ENCODE measurements around the gene KCNK10.

Gene KCNK10

GRCh38 chr14:88241810-88242209 lies 81.3 kb downstream of the KCNK10 start:
- DNase-seq (ENCODE audit: low read depth) = no peak
- H3K4me3 ChIP-seq (ENCODE audit: low read length) = no peak overlapping the region
- TF ChIP-seq CTCF (IDR thresholded peaks at IDR 0.05; ENCODE audit: insufficient read depth, low read depth, low read length, missing control alignments) = no peak

GRCh38 chr14:88234442-88234841 lies 88.6 kb downstream of the KCNK10 start:
- DNase-seq (ENCODE audit: low read depth) = no peak
- no peak overlapping the region for H3K4me3 ChIP-seq (ENCODE audit: low read length)
- TF ChIP-seq CTCF (IDR thresholded peaks at IDR 0.05; ENCODE audit: insufficient read depth, low read depth, low read length, missing control alignments) = no peak

- no peak overlapping the region for H3K4me3 ChIP-seq (ENCODE audit: low read length)
- DNase-seq (ENCODE audit: low read depth) = peak; percentile 16
These were observed 89.2 kb downstream of the KCNK10 start for GRCh38 chr14:88233915-88234314.

GRCh38 chr14:88232771-88233170 lies 90.3 kb downstream of the KCNK10 start:
- DNase-seq (ENCODE audit: low read depth) = no peak
- H3K4me3 ChIP-seq (ENCODE audit: low read length) = no peak overlapping the region
- no peak for TF ChIP-seq CTCF (IDR thresholded peaks at IDR 0.05; ENCODE audit: insufficient read depth, low read depth, low read length, missing control alignments)

More at GRCh38 chr14:88233915-88234314, 89.2 kb downstream of the KCNK10 start:
- TF ChIP-seq CTCF (IDR thresholded peaks at IDR 0.05; ENCODE audit: insufficient read depth, low read depth, low read length, missing control alignments) = peak; percentile 25

- no peak overlapping the region for H3K4me3 ChIP-seq (ENCODE audit: low read length)
- no peak for TF ChIP-seq CTCF (IDR thresholded peaks at IDR 0.05; ENCODE audit: insufficient read depth, low read depth, low read length, missing control alignments)
- no peak for DNase-seq (ENCODE audit: low read depth)
These were observed 91.5 kb downstream of the KCNK10 start for GRCh38 chr14:88231603-88232002.

- no peak for TF ChIP-seq CTCF (IDR thresholded peaks at IDR 0.05; ENCODE audit: insufficient read depth, low read depth, low read length, missing control alignments)
- peak; percentile 18 for DNase-seq (ENCODE audit: low read depth)
- H3K4me3 ChIP-seq (ENCODE audit: low read length) = no peak overlapping the region
These were observed 93.6 kb downstream of the KCNK10 start for GRCh38 chr14:88229428-88229827.

GRCh38 chr14:88228522-88229236 lies 94.4 kb downstream of the KCNK10 start:
- no peak overlapping the region for H3K4me3 ChIP-seq (ENCODE audit: low read length)
- DNase-seq (ENCODE audit: low read depth) = peak; percentile 63
- no peak for TF ChIP-seq CTCF (IDR thresholded peaks at IDR 0.05; ENCODE audit: insufficient read depth, low read depth, low read length, missing control alignments)
